BLaER1 (cell line): ENCODE data around the gene MPO.

Experiments
- H3K27ac ChIP-seq: shearing (Covaris generic); formaldehyde crosslinking; 2 replicates; pipeline ENCODE4 v1.8.1; 2022
- H3K27me3 ChIP-seq: shearing (Covaris generic); formaldehyde crosslinking; 2 replicates; pipeline ENCODE4 v1.8.1; 2022
- H3K36me3 ChIP-seq: shearing (Covaris generic); formaldehyde crosslinking; 2 replicates; pipeline ENCODE4 v1.8.1; 2022
- H3K4me1 ChIP-seq: shearing (Covaris generic); formaldehyde crosslinking; 2 replicates; pipeline ENCODE4 v1.8.1; 2022
- H3K4me2 ChIP-seq: shearing (Covaris generic); formaldehyde crosslinking; 2 replicates; pipeline ENCODE4 v1.8.1; 2022
- H3K4me3 ChIP-seq: shearing (Covaris generic); formaldehyde crosslinking; 2 replicates; pipeline ENCODE4 v1.8.1; 2022
- H3K9ac ChIP-seq: shearing (Covaris generic); formaldehyde crosslinking; 2 replicates; pipeline ENCODE4 v1.8.1; 2022
- H3K9me3 ChIP-seq: shearing (Covaris generic); formaldehyde crosslinking; 2 replicates; pipeline ENCODE4 v1.8.1; 2022
- H4K20me1 ChIP-seq: shearing (Covaris generic); formaldehyde crosslinking; 2 replicates; pipeline ENCODE4 v1.8.1; 2022
- Cebpa-rat ChIP-seq: shearing (Covaris generic); IDR thresholded peaks from 2 replicates; pipeline ENCODE4 v1.8.1; 2022

MPO gene

DNA sequence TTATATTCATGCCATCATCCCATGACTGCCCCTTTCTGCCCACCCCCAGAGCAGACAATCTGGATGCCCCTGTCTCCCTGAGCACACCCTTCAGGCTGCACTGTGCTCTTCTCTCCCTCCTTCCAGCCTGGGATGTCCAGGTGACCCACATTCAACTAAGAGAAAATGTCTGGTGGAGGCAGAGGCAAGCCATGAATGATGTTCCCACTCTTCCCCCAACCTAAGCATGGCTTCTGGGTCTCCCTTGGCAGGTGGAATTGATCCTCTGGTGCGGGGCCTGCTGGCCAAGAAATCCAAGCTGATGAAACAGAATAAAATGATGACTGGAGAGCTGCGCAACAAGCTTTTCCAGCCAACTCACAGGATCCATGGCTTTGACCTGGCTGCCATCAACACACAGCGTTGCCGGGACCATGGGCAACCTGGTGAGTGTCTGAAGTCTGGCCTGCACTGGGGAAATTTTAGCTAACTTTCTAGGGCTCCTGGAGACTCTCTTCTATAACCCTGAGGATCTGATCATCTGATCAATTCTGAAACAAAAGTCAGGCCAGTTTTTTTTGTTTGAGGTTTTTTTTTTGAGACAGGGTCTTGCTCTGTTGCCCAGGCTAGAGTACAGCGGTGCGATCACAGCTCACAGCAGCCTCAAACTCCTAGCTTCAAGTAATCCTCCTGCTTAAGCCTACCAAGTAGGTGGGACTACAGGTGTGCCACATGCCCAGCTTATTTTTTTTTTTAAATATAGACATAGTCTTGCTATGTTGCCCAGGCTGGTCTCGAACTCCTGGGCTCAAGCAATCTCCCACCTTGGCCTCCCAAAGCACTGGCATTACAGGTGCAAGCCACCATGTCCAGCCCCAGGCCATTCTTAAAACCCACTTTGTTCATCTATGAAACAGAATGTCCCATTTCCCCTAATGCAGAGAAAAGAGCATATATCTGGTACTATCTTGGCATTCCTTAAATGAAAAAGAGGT lies 14.5 kb downstream of the MPO start:
- H3K27ac ChIP-seq: no peak overlapping the region
- no peak overlapping the region for H3K4me3 ChIP-seq
- no peak for TF ChIP-seq Cebpa-rat
- no peaks in the 10 kb centered on the region for H3K4me1 ChIP-seq
- H3K9me3 ChIP-seq: no peaks in the 10 kb centered on the region
- H3K36me3 ChIP-seq: no peaks in the 10 kb centered on the region
- H3K27me3 ChIP-seq: no peaks in the 10 kb centered on the region
- H3K9ac ChIP-seq: no peak overlapping the region
- no peak overlapping the region for H3K4me2 ChIP-seq
- H4K20me1 ChIP-seq: no peaks in the 10 kb centered on the region

DNA sequence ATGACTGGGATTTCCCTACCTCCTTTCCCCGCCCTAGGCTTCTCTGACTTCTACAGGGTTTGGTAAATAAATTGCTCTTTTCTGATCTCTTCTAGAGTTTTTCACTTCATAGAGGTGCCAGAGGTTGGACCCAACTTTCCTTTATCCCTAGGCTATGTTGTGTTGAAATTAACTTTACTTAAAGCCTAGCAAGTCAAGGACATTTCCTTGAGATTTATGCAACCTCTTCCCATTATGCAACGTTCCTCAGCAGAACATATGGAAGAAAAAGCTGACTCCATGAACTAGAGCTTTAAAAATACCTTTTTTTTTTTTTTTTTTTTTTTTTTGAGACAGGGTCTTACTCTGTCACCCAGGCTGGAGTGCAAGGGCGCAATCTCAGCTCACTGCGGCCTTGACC lies 15.5 kb downstream of the MPO start:
- Histone ChIP-seq H4K20me1 (no peaks in the 10 kb centered on the region), H3K27me3 (no peaks in the 10 kb centered on the region)

DNA sequence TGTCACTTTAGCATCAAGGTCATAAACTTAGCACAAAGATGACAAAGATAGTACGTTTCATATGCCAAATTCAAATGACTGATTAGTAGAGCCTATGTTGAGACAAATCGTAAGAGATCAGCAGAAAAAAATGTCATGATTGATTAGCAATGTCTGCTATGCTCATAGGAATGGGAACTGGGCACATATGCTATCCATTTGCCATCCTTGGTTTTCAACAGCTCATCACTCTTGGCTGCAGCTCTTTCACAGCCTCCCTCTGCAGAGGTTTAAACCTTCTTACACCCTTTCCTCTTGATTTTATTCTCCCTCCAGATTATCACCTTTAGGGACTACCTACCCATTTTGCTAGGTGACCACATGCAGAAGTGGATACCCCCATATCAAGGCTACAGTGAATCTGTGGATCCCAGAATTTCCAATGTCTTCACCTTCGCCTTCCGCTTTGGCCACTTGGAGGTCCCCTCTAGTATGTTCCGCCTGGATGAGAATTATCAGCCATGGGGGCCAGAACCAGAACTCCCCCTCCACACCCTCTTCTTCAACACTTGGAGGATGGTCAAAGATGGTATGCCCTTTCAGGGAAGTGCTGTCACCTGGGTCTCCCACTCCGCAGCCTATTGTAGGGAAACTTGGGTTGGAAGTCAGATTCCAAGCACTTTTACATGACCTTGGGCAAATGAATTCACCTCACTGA lies 16.2 kb downstream of the MPO start:
- Histone ChIP-seq H3K36me3 (no peaks in the 10 kb centered on the region), H3K9ac (no peak overlapping the region), H3K4me1 (no peaks in the 10 kb centered on the region), H4K20me1 (no peaks in the 10 kb centered on the region), H3K27ac (no peak overlapping the region), H3K4me2 (no peak overlapping the region), H3K27me3 (no peaks in the 10 kb centered on the region), H3K9me3 (no peaks in the 10 kb centered on the region), H3K4me3 (no peak overlapping the region)
- no peak for TF ChIP-seq Cebpa-rat

More for the DNA sequence above, 15.5 kb downstream of the MPO start:
- Histone ChIP-seq H3K9ac (no peak overlapping the region), H3K36me3 (no peaks in the 10 kb centered on the region), H3K4me3 (no peak overlapping the region), H3K4me2 (no peak overlapping the region), H3K9me3 (no peaks in the 10 kb centered on the region), H3K27ac (no peak overlapping the region), H3K4me1 (no peaks in the 10 kb centered on the region)
- no peak for TF ChIP-seq Cebpa-rat

DNA sequence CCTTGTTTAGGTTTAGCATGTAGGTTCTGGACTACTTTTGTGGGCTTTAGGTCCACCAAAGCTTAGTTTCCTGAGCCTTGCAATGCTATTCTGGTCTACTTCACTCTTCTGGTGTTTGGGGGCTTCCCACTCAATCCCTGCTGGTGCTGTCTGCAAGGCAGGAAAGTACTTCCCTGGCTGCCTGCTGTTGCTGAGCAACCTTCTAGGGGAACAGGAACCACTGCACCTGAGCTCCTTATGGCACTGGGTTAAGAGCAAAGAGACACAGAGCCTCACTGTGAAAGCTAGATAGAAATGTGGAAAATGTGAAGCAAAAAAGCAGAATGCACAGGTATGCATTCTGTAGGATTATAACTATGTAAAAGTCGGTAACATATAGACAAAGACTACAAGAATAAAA lies 17.0 kb downstream of the MPO start:
- no peak overlapping the region for H3K4me2 ChIP-seq
- no peaks in the 10 kb centered on the region for H3K36me3 ChIP-seq
- no peak for TF ChIP-seq Cebpa-rat
- no peaks in the 10 kb centered on the region for H3K4me1 ChIP-seq
- no peaks in the 10 kb centered on the region for H3K9me3 ChIP-seq
- no peaks in the 10 kb centered on the region for H4K20me1 ChIP-seq
- no peak overlapping the region for H3K4me3 ChIP-seq
- H3K27ac ChIP-seq: no peak overlapping the region
- H3K27me3 ChIP-seq: no peaks in the 10 kb centered on the region
- H3K9ac ChIP-seq: no peak overlapping the region

GRCh38 chr17:58262149-58262548 lies 18.6 kb downstream of the MPO start:
- Histone ChIP-seq H3K4me1 (no peaks in the 10 kb centered on the region), H3K27ac (no peak overlapping the region), H3K27me3 (no peaks in the 10 kb centered on the region), H3K9me3 (no peaks in the 10 kb centered on the region), H3K4me2 (no peak overlapping the region), H3K9ac (no peak overlapping the region), H3K4me3 (no peak overlapping the region), H3K36me3 (no peaks in the 10 kb centered on the region), H4K20me1 (no peaks in the 10 kb centered on the region)
- TF ChIP-seq Cebpa-rat: no peak

DNA sequence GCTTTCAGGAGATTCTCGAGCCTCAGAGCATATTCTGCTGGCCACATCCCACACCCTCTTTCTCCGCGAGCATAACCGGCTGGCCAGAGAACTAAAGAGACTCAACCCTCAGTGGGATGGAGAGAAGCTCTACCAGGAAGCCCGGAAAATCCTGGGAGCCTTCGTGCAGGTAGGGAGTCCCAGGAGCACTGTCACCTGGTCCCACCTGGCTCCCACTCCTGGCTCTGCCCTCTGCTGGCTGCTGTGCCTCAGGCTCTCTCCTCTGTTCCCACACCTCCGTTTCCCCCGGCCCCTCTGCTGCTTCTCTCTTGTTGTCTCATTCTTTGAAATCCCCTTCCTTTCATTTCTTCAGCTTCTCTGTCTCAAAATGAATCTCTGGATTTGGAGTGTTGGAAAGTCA lies 25.9 kb downstream of the MPO start:
- Histone ChIP-seq H3K27me3 (no peaks in the 10 kb centered on the region), H3K4me3 (no peak overlapping the region), H3K36me3 (no peaks in the 10 kb centered on the region), H3K27ac (no peak overlapping the region), H3K4me1 (no peaks in the 10 kb centered on the region), H3K9ac (no peak overlapping the region), H3K9me3 (no peaks in the 10 kb centered on the region), H4K20me1 (no peaks in the 10 kb centered on the region), H3K4me2 (no peak overlapping the region)
- no peak for TF ChIP-seq Cebpa-rat

GRCh38 chr17:58253082-58253481 lies 27.7 kb downstream of the MPO start:
- Histone ChIP-seq H3K36me3 (no peaks in the 10 kb centered on the region), H3K4me1 (peaks cover 7% of the 10 kb centered on the region), H3K9me3 (no peaks in the 10 kb centered on the region), H3K4me2 (no peak overlapping the region), H3K27me3 (peaks cover 14% of the 10 kb centered on the region), H3K27ac (no peak overlapping the region), H4K20me1 (no peaks in the 10 kb centered on the region), H3K9ac (no peak overlapping the region), H3K4me3 (no peak overlapping the region)
- no peak for TF ChIP-seq Cebpa-rat

- Histone ChIP-seq H3K4me2 (no peak overlapping the region), H3K27me3 (peaks cover 17% of the 10 kb centered on the region), H3K4me3 (no peak overlapping the region), H3K9me3 (no peaks in the 10 kb centered on the region), H3K36me3 (no peaks in the 10 kb centered on the region), H3K27ac (no peak overlapping the region), H3K9ac (no peak overlapping the region), H3K4me1 (peaks cover 13% of the 10 kb centered on the region), H4K20me1 (no peaks in the 10 kb centered on the region)
- TF ChIP-seq Cebpa-rat: no peak
These were observed 28.6 kb downstream of the MPO start for GRCh38 chr17:58252141-58252540.

- no peaks in the 10 kb centered on the region for H4K20me1 ChIP-seq
- no peaks in the 10 kb centered on the region for H3K36me3 ChIP-seq
- no peak overlapping the region for H3K4me3 ChIP-seq
- peaks cover 13% of the 10 kb centered on the region for H3K4me1 ChIP-seq
- no peak for TF ChIP-seq Cebpa-rat
- H3K27me3 ChIP-seq: peaks cover 17% of the 10 kb centered on the region
- H3K9ac ChIP-seq: no peak overlapping the region
- H3K27ac ChIP-seq: no peak overlapping the region
- H3K9me3 ChIP-seq: no peaks in the 10 kb centered on the region
- H3K4me2 ChIP-seq: no peak overlapping the region
These were observed 30.3 kb downstream of the MPO start for GRCh38 chr17:58250344-58251011.
